ENCODE data around the gene ACAP2. TPM values are rescaled to one million over a fixed set of nuclear protein-coding genes. Genes with fewer than 3 reads are reported as not detected.
A peak's percentile ranks its signal among the peaks of the same experiment; 100 is the strongest.

The ACAP2 gene
- total and polyA plus RNA-seq, 2 donors (not counting 1 experiment from before 2014, with no cell fraction given): 33.7 to 86.5 TPM

DNA sequence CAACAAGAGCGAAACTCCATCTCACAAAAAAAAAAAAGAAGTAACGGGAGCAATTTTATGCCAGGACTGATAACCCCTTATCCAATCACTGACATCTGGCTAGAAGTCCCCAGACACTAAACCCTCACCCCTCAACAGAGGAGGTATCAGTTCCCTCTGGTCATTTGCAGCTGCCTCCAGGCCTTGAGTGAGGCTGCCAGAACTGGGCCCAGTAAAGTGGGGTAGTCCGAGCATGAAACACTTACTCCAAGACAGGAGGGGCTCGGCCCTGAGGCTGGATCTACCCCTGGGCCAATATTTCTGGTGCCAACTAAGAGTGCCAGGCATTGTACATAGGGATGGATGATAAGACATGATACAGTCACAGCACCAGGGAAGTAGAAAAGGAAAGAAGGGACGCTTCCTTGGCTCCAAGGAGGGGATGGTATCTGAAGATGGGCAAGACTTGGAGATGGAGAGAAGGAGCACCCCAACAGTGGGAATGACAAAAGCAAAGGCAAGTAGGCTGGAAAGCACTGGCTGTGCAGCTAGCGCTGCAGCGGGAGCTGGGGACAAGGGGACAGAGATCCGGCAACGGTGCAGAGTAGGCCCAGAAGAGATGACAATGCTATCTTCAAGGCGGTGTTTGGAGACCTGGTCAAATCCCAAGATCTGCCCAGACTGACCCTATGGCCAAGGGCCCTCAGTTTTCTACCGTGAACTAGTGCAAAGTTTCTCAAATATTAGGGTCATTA, 174.1 kb downstream of the ACAP2 start:
- Histone ChIP-seq H2AFZ (ENCODE audit: low read length) (no peak overlapping the region), H3K27me3 (ENCODE audit: control insufficient read depth, insufficient read depth, low read length) (no peaks in the 10 kb centered on the region), H3K4me2 (ENCODE audit: extremely low read depth, insufficient read depth, low read length) (peak overlapping the region; percentile 81), H3K27ac (ENCODE audit: insufficient read depth, low read length) (no peak overlapping the region), H3K79me2 (ENCODE audit: control insufficient read depth, insufficient read depth, low read length) (peaks cover 12% of the 10 kb centered on the region), H3K36me3 (ENCODE audit: control insufficient read depth, insufficient read depth, low read length) (peaks cover 3% of the 10 kb centered on the region), H3K9me3 (ENCODE audit: control insufficient read depth, insufficient read depth, low read depth, low read length) (no peaks in the 10 kb centered on the region), H4K20me1 (ENCODE audit: control insufficient read depth, extremely low read depth, insufficient read depth, low read length) (no peaks in the 10 kb centered on the region), H3K4me1 (ENCODE audit: control insufficient read depth, extremely low read depth, insufficient read depth, low read length) (peaks cover 3% of the 10 kb centered on the region), H3K4me3 (replicated peaks in 1 of 4; ENCODE audit: control extremely low read depth in 1 of 4, insufficient read depth in 1 of 4, low read depth in 3 of 4, low read length in 4 of 4) (no peak overlapping the region), H3K9ac (ENCODE audit: insufficient read depth, low read length) (no peak overlapping the region)
- TF ChIP-seq EZH2 (IDR thresholded peaks at IDR 0.05; ENCODE audit: low read length, missing control alignments): no peak
- TF ChIP-seq, protein P1, sequence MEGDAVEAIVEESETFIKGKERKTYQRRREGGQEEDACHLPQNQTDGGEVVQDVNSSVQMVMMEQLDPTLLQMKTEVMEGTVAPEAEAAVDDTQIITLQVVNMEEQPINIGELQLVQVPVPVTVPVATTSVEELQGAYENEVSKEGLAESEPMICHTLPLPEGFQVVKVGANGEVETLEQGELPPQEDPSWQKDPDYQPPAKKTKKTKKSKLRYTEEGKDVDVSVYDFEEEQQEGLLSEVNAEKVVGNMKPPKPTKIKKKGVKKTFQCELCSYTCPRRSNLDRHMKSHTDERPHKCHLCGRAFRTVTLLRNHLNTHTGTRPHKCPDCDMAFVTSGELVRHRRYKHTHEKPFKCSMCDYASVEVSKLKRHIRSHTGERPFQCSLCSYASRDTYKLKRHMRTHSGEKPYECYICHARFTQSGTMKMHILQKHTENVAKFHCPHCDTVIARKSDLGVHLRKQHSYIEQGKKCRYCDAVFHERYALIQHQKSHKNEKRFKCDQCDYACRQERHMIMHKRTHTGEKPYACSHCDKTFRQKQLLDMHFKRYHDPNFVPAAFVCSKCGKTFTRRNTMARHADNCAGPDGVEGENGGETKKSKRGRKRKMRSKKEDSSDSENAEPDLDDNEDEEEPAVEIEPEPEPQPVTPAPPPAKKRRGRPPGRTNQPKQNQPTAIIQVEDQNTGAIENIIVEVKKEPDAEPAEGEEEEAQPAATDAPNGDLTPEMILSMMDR (conservative IDR thresholded peaks at IDR 0.05 in 1 of 2, IDR thresholded peaks at IDR 0.05 in 1 of 2; ENCODE audit: low read depth in 1 of 2, low read length in 2 of 2): no peak
- DNase-seq (ENCODE audit: low read depth in 2 of 2): no peak

DNA sequence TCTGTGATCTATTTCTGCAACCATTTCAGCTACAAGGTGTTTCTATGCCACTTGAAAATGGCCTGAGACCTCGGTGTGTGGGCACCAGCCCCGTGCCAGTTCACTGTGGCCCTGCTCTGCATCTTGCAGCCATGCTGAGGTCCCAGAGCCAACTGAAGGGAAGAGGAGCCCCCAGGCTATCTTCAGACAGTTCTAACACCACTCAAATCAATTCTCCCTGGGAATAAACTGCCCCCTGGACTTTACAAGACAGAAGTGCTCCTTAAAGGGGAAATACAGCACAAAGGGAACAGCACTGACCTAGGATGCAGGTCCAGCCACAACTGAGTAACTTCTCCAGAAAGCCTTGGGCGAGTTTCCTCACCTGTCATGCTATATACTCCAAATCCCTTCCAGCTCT, 175.7 kb downstream of the ACAP2 start:
- no peak overlapping the region for H3K4me2 ChIP-seq (ENCODE audit: extremely low read depth, insufficient read depth, low read length)
- H4K20me1 ChIP-seq (ENCODE audit: control insufficient read depth, extremely low read depth, insufficient read depth, low read length): no peaks in the 10 kb centered on the region
- TF ChIP-seq, protein P1 (conservative IDR thresholded peaks at IDR 0.05 in 1 of 2, IDR thresholded peaks at IDR 0.05 in 1 of 2; ENCODE audit: low read depth in 1 of 2, low read length in 2 of 2): no peak
- no peak for TF ChIP-seq EZH2 (IDR thresholded peaks at IDR 0.05; ENCODE audit: low read length, missing control alignments)
- peaks cover 3% of the 10 kb centered on the region for H3K4me1 ChIP-seq (ENCODE audit: control insufficient read depth, extremely low read depth, insufficient read depth, low read length)
- H3K27ac ChIP-seq (ENCODE audit: insufficient read depth, low read length): no peak overlapping the region
- no peak overlapping the region for H3K9ac ChIP-seq (ENCODE audit: insufficient read depth, low read length)
- peaks cover 3% of the 10 kb centered on the region for H3K36me3 ChIP-seq (ENCODE audit: control insufficient read depth, insufficient read depth, low read length)
- H3K79me2 ChIP-seq (ENCODE audit: control insufficient read depth, insufficient read depth, low read length): peaks cover 12% of the 10 kb centered on the region
- H3K27me3 ChIP-seq (ENCODE audit: control insufficient read depth, insufficient read depth, low read length): no peaks in the 10 kb centered on the region
- no peaks in the 10 kb centered on the region for H3K9me3 ChIP-seq (ENCODE audit: control insufficient read depth, insufficient read depth, low read depth, low read length)
- no peak for DNase-seq (ENCODE audit: low read depth in 2 of 2)
- no peak overlapping the region for H2AFZ ChIP-seq (ENCODE audit: low read length)
- H3K4me3 ChIP-seq (replicated peaks in 1 of 4; ENCODE audit: control extremely low read depth in 1 of 4, insufficient read depth in 1 of 4, low read depth in 3 of 4, low read length in 4 of 4): no peak overlapping the region

DNA sequence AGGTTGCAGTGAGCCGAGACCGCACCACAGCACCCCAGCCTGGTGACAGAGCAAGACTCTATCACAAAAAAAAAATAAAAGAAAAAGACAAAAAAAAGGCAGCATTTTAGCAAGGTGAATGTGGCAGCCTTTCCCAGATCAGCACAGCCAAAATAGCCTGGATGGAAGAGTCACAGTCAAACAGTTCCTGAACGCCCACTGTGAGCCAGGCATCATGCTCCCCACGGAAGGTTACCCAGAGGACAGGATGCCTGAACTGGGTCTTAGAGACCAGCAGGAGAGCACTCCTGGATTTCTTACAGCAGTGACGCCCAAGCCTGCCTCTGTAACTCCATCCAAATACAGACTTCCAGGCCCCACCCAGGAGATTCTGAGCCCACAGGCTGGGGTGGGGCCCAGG, 176.4 kb downstream of the ACAP2 start:
- Histone ChIP-seq H3K4me1 (ENCODE audit: control insufficient read depth, extremely low read depth, insufficient read depth, low read length) (no peaks in the 10 kb centered on the region), H3K79me2 (ENCODE audit: control insufficient read depth, insufficient read depth, low read length) (peaks cover 12% of the 10 kb centered on the region), H3K27ac (ENCODE audit: insufficient read depth, low read length) (no peak overlapping the region), H2AFZ (ENCODE audit: low read length) (no peak overlapping the region), H3K4me3 (replicated peaks in 1 of 4; ENCODE audit: control extremely low read depth in 1 of 4, insufficient read depth in 1 of 4, low read depth in 3 of 4, low read length in 4 of 4) (no peak overlapping the region), H3K36me3 (ENCODE audit: control insufficient read depth, insufficient read depth, low read length) (peaks cover 3% of the 10 kb centered on the region), H3K9me3 (ENCODE audit: control insufficient read depth, insufficient read depth, low read depth, low read length) (no peaks in the 10 kb centered on the region), H3K27me3 (ENCODE audit: control insufficient read depth, insufficient read depth, low read length) (no peaks in the 10 kb centered on the region), H3K4me2 (ENCODE audit: extremely low read depth, insufficient read depth, low read length) (no peak overlapping the region), H3K9ac (ENCODE audit: insufficient read depth, low read length) (no peak overlapping the region), H4K20me1 (ENCODE audit: control insufficient read depth, extremely low read depth, insufficient read depth, low read length) (no peaks in the 10 kb centered on the region)
- DNase-seq (ENCODE audit: low read depth in 2 of 2): no peak
- TF ChIP-seq, protein P1 (conservative IDR thresholded peaks at IDR 0.05 in 1 of 2, IDR thresholded peaks at IDR 0.05 in 1 of 2; ENCODE audit: low read depth in 1 of 2, low read length in 2 of 2): no peak
- no peak for TF ChIP-seq EZH2 (IDR thresholded peaks at IDR 0.05; ENCODE audit: low read length, missing control alignments)

Measured in fibroblast of lung (primary cell).